MM.1S (cell line): ENCODE results near the gene RAB11FIP4.

Source experiments
- DNase-seq: peaks from one replicate; pipeline ENCODE4 v3.0.0-alpha.2; 2015
- H2AFZ ChIP-seq: fragments of 300-600 bp; sonication (generic); 2 replicates; pipeline ENCODE4 v1.6.0; 2016; ENCODE audit warnings: antibody characterized with exemption, low read length
- H3F3A ChIP-seq: fragments of 300-600 bp; sonication (generic); 2 replicates; pipeline ENCODE4 v1.6.1; 2016; ENCODE audit warnings: mild to moderate bottlenecking, antibody characterized with exemption, low read length, moderate library complexity, mixed read lengths; ENCODE audit not compliant: insufficient read depth
- H3K27ac ChIP-seq: fragments of 300-600 bp; sonication (generic); 2 replicates; pipeline ENCODE4 v1.5.1; 2016; ENCODE audit warnings: mild to moderate bottlenecking, low read length
- H3K27me3 ChIP-seq: fragments of 300-600 bp; sonication (generic); replicated peaks from 2 replicates; pipeline ENCODE4 v1.6.0; 2016; ENCODE audit warnings: low read length; ENCODE audit not compliant: insufficient read depth
- H3K36me3 ChIP-seq: fragments of 300-600 bp; sonication (generic); replicated peaks from 2 replicates; pipeline ENCODE4 v1.6.1; 2016; ENCODE audit warnings: mild to moderate bottlenecking, low read length, mixed read lengths; ENCODE audit not compliant: insufficient read depth
- H3K4me1 ChIP-seq: fragments of 300-600 bp; sonication (generic); 2 replicates; pipeline ENCODE4 v1.6.1; 2016; ENCODE audit warnings: low read length, mixed read lengths
- H3K4me2 ChIP-seq: fragments of 300-600 bp; sonication (generic); 2 replicates; pipeline ENCODE4 v1.6.0; 2016; ENCODE audit warnings: low read depth, low read length
- H3K4me3 ChIP-seq: fragments of 300-600 bp; sonication (generic); 2 replicates; pipeline ENCODE4 v1.5.1; 2016; ENCODE audit warnings: low read length, mixed read lengths
- H3K79me2 ChIP-seq: fragments of 300-600 bp; sonication (generic); 2 replicates; pipeline ENCODE4 v1.6.1; 2016; ENCODE audit warnings: mixed run types, low read length, mixed read lengths
- H3K9ac ChIP-seq: fragments of 300-600 bp; sonication (generic); 2 replicates; pipeline ENCODE4 v1.6.1; 2016; ENCODE audit warnings: low read length, mixed read lengths
- H3K9me2 ChIP-seq: fragments of 300-600 bp; sonication (generic); replicated peaks from 2 replicates; pipeline ENCODE4 v1.6.1; 2016; ENCODE audit warnings: mild to moderate bottlenecking, low read length, mixed read lengths; ENCODE audit not compliant: insufficient read depth
- H3K9me3 ChIP-seq: fragments of 300-600 bp; sonication (generic); replicated peaks from 2 replicates; pipeline ENCODE4 v1.6.1; 2016; ENCODE audit warnings: mild to moderate bottlenecking, low read length, mixed read lengths; ENCODE audit not compliant: insufficient read depth
- H4K20me1 ChIP-seq: fragments of 300-600 bp; sonication (generic); 2 replicates; pipeline ENCODE4 v1.6.1; 2016; ENCODE audit warnings: mild to moderate bottlenecking, low read length, moderate library complexity, mixed read lengths; ENCODE audit not compliant: insufficient read depth
- EZH2 ChIP-seq: fragments of 300-600 bp; sonication (generic); optimal IDR thresholded peaks from 2 replicates; pipeline ENCODE3; 2017; ENCODE audit warnings: low read depth, mild to moderate bottlenecking, antibody characterized with exemption, low read length, mixed read lengths
- EZH2phosphoT487 ChIP-seq: fragments of 300-600 bp; sonication (generic); IDR thresholded peaks from 2 replicates; pipeline ENCODE4 v1.6.1; 2018; ENCODE audit warnings: antibody characterized with exemption, low read length
- TF ChIP-seq, protein P1 (sequence below): fragments of 300-600 bp; sonication (generic); IDR thresholded peaks from 2 replicates; pipeline ENCODE4 v1.5.1; 2016; ENCODE audit warnings: antibody characterized with exemption, low read length, mixed read lengths

RAB11FIP4 gene

DNA sequence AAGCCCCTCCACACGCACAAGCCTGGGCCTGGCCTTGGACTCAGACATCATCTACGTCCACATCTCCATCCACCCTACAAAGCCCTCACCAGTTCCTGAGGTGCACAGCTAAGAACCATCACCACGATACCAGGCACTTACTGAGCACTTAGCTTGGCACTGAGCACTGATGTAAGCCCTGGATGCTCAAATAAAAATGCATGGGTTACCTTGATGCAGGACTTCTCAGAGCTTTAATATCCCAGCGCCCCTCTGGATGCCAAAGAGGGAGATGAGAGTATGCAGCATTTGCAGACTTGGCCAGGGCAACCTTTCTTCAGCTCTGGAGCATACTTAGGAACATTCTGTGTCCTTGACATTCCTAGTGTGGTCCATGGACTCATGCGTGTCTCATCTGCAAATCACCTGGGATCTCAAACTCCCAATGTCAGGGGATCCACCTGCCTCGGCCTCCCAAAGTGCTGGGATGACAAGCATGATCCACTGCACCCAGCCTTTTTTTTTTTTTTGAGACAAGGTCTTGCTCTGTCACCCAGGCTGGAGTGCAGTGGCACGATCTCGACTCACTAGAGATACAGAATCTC is 69.8 kb downstream of the RAB11FIP4 start:
- H3K4me3 ChIP-seq, result no peak overlapping the region
- H3K79me2 ChIP-seq, result no peaks in the 10 kb centered on the region
- H3K27ac ChIP-seq, result no peak overlapping the region
- H3K4me1 ChIP-seq, result no peaks in the 10 kb centered on the region
- H4K20me1 ChIP-seq, result no peaks in the 10 kb centered on the region
- no peak overlapping the region for H3K9ac ChIP-seq
- no peak overlapping the region for H2AFZ ChIP-seq
- TF ChIP-seq EZH2 (no peak), EZH2phosphoT487 (no peak)
- TF ChIP-seq, protein P1, sequence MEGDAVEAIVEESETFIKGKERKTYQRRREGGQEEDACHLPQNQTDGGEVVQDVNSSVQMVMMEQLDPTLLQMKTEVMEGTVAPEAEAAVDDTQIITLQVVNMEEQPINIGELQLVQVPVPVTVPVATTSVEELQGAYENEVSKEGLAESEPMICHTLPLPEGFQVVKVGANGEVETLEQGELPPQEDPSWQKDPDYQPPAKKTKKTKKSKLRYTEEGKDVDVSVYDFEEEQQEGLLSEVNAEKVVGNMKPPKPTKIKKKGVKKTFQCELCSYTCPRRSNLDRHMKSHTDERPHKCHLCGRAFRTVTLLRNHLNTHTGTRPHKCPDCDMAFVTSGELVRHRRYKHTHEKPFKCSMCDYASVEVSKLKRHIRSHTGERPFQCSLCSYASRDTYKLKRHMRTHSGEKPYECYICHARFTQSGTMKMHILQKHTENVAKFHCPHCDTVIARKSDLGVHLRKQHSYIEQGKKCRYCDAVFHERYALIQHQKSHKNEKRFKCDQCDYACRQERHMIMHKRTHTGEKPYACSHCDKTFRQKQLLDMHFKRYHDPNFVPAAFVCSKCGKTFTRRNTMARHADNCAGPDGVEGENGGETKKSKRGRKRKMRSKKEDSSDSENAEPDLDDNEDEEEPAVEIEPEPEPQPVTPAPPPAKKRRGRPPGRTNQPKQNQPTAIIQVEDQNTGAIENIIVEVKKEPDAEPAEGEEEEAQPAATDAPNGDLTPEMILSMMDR, result no peak
- H3K27me3 ChIP-seq, result no peaks in the 10 kb centered on the region
- no peaks in the 10 kb centered on the region for H3K36me3 ChIP-seq
- DNase-seq, result no peak
- H3F3A ChIP-seq, result no peaks in the 10 kb centered on the region
- no peaks in the 10 kb centered on the region for H3K9me3 ChIP-seq
- no peaks in the 10 kb centered on the region for H3K9me2 ChIP-seq
- no peak overlapping the region for H3K4me2 ChIP-seq

DNA sequence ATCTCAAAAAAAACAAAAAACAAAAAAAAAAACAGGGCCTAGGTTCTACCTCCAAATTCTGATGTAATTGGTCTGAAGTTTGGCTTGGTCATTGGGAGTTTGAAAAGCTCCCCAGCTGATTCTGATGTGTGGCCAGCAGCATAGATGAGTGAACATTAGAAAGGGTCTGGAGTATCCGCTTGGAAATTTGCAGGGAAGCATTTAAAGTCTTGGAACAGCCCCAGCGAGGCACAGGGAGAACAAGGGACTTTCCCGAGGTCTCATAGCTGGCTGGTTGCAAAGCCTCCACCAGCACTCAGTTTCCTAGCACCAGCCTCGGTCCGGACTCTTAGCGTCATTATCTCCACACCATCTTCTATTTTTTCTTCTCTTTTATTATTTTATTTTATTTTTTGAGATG is 70.8 kb downstream of the RAB11FIP4 start:
- no peaks in the 10 kb centered on the region for H3K27me3 ChIP-seq
- TF ChIP-seq, protein P1, result no peak
- TF ChIP-seq EZH2phosphoT487, result no peak
- no peak for TF ChIP-seq EZH2
- no peak overlapping the region for H2AFZ ChIP-seq
- no peak overlapping the region for H3K4me3 ChIP-seq
- H3K4me1 ChIP-seq, result no peaks in the 10 kb centered on the region
- H3K4me2 ChIP-seq, result no peak overlapping the region
- H3K27ac ChIP-seq, result no peak overlapping the region
- DNase-seq, result no peak
- H3K9me2 ChIP-seq, result no peaks in the 10 kb centered on the region
- no peaks in the 10 kb centered on the region for H3K9me3 ChIP-seq
- H3K9ac ChIP-seq, result no peak overlapping the region
- H3K36me3 ChIP-seq, result no peaks in the 10 kb centered on the region
- no peaks in the 10 kb centered on the region for H3F3A ChIP-seq
- H3K79me2 ChIP-seq, result no peaks in the 10 kb centered on the region
- no peaks in the 10 kb centered on the region for H4K20me1 ChIP-seq

DNA sequence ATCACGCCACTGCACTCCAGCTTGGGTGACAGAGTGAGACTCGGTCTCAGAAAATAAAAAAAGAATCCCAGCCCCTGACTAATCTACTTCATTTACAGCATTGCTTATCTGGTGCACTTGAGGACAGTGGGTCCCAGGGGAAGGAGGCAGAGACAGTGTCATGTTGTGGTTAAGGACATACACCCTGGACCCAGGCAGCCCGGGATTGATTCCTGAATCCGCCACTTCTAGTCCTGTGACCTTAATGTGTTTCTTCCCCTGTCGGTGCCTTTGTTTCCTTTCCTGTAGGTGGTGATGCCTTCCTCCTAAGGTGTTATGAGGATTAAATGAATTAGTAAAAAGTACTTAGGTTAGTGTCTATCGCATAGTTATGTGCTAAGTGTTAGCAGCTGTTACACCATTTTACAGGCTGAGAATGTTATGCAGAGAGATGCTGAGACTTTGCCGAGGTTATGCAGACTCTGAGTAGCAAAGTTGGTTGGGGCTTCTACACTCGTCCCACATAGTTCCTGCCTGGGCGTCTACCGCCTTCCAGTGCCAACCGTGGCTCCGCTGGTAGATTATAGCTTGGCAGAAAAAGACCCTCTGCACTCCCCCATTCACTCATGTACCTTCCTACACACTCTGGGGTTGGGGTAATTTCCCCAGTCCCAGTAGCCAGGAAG is 74.8 kb downstream of the RAB11FIP4 start:
- H3K27me3 ChIP-seq, result no peaks in the 10 kb centered on the region
- no peak for DNase-seq
- no peak overlapping the region for H3K27ac ChIP-seq
- H3K4me1 ChIP-seq, result no peaks in the 10 kb centered on the region
- H4K20me1 ChIP-seq, result no peaks in the 10 kb centered on the region
- H3K36me3 ChIP-seq, result no peaks in the 10 kb centered on the region
- TF ChIP-seq EZH2 (no peak), EZH2phosphoT487 (no peak)
- TF ChIP-seq, protein P1, result no peak
- H3K4me3 ChIP-seq, result no peak overlapping the region
- H3K79me2 ChIP-seq, result no peaks in the 10 kb centered on the region
- no peaks in the 10 kb centered on the region for H3K9me3 ChIP-seq
- H3K9me2 ChIP-seq, result no peaks in the 10 kb centered on the region
- no peak overlapping the region for H3K4me2 ChIP-seq
- no peaks in the 10 kb centered on the region for H3F3A ChIP-seq
- no peak overlapping the region for H2AFZ ChIP-seq
- H3K9ac ChIP-seq, result no peak overlapping the region
